HepG2 (cell line): ENCODE results near the gene TRERF1.

ENCODE experiments used
- HNRNPUL1 ChIP-seq: fragments of 200-400 bp; formaldehyde crosslinking; IDR thresholded peaks from 2 replicates; pipeline ENCODE4 v1.6.1; 2017; ENCODE audit warnings: low read depth, mild to moderate bottlenecking, low read length, moderate library complexity
- SMAD1 ChIP-seq: sonication (generic); formaldehyde crosslinking; IDR thresholded peaks from 2 replicates; pipeline ENCODE4 v1.4.0; 2020; ENCODE audit warnings: missing genetic modification reagents, low read depth, mild to moderate bottlenecking, borderline replicate concordance
- TP53 ChIP-seq: sonication (generic); formaldehyde crosslinking; conservative IDR thresholded peaks from 2 replicates; pipeline ENCODE4 v1.4.0; 2020; ENCODE audit warnings: missing genetic modification reagents
- TF ChIP-seq, protein P1 (sequence below): sonication (generic); formaldehyde crosslinking; IDR thresholded peaks from 2 replicates; pipeline ENCODE4 v1.4.0; 2020; ENCODE audit warnings: missing genetic modification reagents

DNA sequence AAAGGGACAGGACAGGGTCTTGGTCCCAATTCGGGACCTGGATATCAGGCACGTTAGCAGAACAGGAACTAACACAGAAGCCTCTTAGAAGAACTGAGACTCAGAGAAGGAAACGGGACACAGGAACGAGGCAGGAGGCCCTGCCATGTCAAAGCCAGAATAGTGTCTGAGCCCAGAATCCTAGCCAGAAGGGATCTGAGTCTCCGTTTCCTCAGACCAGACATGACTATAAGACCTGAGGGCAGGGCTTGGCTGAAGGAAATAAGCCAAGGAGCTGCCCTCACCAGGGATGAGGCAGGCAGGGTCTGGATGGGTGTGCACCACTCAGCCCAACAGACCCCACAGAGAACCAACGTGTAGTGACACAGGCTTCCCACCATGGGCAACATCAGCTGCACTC lies 40.3 kb downstream of the TRERF1 start:
- TF ChIP-seq, protein P1, sequence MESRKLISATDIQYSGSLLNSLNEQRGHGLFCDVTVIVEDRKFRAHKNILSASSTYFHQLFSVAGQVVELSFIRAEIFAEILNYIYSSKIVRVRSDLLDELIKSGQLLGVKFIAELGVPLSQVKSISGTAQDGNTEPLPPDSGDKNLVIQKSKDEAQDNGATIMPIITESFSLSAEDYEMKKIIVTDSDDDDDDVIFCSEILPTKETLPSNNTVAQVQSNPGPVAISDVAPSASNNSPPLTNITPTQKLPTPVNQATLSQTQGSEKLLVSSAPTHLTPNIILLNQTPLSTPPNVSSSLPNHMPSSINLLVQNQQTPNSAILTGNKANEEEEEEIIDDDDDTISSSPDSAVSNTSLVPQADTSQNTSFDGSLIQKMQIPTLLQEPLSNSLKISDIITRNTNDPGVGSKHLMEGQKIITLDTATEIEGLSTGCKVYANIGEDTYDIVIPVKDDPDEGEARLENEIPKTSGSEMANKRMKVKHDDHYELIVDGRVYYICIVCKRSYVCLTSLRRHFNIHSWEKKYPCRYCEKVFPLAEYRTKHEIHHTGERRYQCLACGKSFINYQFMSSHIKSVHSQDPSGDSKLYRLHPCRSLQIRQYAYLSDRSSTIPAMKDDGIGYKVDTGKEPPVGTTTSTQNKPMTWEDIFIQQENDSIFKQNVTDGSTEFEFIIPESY = no peak
- no peak for TF ChIP-seq SMAD1
- TF ChIP-seq HNRNPUL1 = no peak
- TF ChIP-seq TP53 (CRISPR knock-in tag) = no peak
